Fibroblast of gingiva (primary cell): ENCODE results near the gene RWDD4.

Source experiments
- DNase-seq: peaks from one replicate; pipeline ENCODE4 v3.0.0-alpha.2; 2011; ENCODE audit warnings: low read depth

The RWDD4 gene

DNA sequence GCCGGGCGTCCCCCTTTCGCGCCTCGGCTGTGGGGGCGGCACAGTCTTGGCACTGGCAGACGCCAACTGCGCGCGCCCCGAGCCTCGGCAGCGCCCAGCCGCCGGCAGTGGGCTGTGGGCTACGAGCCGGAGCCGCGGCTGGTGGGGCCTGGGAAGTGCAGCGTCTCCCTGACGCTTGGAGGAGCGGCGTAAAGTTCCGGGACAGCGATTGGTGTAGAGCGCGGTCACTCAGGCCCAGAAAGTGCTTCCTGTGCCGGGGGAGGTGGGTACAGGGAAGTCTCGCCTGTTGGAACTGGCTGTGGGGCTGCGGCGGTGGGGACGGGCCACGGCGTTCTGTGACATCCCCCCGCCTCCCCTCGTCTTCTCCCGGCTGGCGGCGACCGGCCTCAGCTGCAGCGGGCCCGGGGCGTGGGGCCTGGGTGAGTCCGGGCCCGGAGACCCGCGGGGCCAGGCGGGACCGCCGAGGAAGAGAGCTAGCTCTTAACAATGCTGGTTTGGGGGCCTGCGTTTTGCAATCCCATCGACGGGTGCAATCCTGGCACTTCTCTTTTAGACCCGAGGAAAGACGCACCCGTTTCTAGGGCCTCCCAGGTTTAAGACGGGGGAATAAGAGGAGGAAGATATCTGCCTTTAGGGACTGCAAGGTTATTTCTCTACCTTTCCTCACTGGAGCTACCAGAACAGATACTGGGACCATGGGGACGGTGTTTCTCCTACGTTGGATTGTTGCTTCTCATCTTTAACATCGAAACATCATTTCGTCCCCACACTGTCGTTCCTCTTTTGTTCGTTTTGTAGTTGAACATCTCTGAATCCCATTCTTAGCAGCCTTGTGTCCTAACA is at the start of gene RWDD4, which contains the start of gene TRAPPC11:
RWDD4 (minus strand) TSS at position 157 of the 843 bp plus-strand sequence. CDS start 233 bp downstream, outside the sequence.
TRAPPC11 (plus strand) TSS at position 265 of the 843 bp plus-strand sequence. CDS start 4,575 bp downstream, outside the sequence.
- peak; percentile 99 for DNase-seq

DNA sequence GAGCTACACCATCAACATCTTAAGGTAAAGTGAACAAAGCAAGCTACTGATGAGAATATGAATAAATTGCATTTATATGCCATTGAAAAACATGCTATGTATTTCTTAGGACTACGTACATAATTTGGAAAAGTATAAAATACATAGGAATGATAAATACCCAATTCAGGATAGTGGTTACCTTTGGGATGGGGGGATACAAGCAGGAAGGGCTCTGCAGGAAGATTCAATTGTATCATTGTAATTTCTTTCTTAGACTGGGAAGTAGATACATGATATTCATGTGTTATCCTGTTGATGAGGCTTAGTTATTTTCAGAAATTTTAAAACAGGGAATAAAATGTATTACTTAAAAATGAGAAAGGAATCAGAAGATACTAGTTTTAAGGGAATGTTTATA is 43.5 kb upstream of the RWDD4 start:
- DNase-seq: no peak

DNA sequence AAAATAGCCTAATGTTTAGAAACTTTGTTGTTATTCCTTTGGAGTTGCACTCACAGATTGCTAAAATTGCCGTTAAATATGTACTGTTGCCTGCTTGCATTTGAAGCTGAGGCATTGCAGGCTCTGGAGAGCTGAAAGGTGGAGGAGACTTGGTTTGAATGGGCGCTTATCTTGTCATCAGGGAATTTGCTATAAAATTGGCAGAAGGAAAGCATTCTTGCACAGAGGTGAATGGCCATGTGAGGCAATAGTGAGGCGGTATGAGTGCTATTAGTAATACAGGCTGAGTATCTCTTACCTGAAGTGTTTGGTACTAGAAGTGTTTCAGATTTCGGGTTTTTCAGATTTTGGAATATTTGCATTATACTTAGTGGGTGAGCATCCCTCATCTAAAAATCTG is 41.4 kb upstream of the RWDD4 start:
- DNase-seq: no peak

DNA sequence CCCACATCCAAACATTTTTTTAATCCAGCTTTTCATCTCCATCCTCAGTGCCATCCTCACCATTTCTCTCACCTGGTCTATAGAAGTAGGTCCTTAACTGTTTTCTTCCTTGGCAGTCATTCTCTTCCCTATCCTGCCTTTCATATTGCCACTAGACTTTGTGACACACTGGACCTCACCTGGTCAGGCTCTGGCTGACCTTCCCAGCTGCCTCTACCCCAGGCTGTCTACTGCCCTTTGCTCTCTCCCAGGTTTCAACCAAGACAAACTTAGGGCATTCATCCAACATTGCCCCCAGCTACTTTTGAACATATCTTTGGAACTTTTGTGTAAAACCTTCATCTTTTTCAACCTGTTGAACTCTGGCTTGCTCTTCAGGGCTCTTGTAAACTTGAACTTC is 39.9 kb upstream of the RWDD4 start:
- no peak for DNase-seq

DNA sequence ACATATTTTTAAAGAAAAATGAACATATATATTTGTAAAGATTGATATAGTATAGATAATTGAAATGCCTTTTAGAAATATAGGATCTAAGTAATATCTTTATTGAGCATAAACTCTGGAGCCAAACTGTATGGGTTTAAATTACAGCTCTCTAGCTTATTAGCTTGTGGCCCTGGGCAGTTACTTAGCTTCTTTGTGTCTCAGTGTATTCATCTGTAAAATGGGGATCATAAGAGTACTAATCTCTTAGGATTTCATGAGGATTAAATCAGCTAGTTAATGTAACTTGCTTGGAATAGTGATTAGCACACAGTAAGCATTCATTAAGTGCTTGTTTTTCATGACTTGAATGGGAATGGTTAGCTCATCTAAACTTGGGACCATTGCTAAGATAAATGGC is 32.9 kb upstream of the RWDD4 start:
- no peak for DNase-seq

DNA sequence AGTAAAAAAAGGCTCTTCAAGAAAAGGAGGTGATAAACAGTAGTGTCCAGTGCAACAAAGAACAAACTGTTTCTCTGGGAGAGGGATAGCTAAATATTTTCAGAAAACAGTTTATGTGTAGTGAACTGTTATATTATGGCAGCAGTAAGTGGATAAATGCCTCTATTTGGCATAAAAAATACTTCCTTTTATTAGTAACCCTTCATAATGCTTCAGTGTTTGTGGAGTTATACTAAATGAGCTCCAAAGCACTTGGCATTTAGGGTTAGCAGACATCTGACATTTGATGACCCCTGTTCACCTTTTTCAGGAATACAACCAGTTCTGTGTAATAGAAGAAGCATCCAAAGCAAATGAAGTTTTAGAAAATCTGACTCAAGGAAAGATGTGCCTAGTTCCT is 32.0 kb upstream of the RWDD4 start:
- no peak for DNase-seq

DNA sequence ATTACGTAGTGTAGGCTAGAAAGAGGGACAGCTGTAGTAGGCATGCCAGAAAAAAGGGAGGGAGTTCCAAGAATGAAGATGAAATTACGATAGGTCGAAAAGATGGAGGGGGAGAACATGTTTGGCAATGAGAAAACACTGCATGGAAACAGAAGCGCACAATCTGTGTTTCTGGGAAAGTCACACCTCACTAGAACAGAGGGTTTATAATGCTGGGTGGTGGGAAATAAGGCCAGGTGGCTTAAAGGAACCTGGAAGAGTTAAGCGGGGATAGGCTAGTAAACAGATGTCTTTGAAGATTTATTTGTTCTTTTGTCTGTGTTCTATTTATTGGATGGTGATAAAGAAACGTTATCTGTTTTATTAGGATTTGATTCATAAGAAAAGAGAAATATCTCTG is 29.2 kb upstream of the RWDD4 start:
- no peak for DNase-seq

DNA sequence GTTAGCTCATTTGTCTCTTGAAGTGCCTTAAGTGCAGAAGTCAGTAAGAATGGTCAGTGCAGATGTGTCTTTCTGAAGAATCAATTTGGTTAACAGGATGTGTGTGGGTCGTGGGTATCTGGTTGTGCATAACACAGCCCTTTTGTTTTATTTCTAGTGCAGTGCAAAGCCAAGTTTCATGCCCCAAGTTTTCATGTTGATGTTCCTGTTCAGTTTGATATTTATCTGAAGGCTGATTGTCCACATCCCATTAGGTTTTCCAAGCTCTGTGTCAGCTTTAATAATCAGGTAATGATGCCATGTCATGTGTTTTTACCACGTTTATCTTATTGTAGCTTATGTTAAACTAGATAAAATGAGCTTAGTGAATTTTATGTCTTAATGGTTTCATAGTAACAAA is 27.5 kb upstream of the RWDD4 start:
- DNase-seq: no peak

DNA sequence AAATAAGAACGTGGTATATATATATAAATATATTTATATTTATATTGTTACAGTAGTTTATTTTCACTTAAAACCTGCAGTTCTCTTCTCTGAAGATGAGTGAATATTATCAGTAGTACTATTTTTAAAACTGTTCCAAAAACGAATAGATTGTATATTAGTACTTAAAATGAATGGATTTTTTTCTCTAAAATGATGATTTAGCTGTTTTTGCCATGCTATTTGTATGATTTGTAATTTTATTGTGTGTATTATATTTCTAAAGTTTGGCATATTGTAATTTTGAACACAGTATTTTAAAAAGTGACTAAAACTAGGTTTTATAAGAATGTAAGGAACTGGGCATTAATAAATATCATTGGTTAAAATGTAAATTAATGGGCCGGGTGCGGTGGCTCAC is 22.1 kb upstream of the RWDD4 start:
- DNase-seq: no peak

DNA sequence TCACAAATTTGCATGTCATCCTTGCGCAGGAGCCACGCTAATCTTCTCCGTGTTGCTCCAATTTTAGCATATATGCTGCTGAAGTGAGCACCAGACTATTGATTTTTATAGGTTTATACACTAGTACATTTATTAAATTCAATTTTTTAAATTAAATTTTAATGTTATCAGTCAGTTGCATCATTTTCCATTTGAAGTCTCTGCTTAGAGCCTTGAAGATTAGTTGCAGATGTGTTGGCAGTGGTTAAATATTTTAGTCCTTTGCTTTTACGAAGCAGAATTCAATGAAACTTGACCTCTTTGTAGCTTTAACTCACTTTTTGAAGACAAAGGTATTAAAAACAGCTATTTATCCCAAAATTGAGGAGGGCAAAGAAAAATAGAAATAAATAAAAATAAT is 16.6 kb upstream of the RWDD4 start:
- DNase-seq: peak; percentile 66

DNA sequence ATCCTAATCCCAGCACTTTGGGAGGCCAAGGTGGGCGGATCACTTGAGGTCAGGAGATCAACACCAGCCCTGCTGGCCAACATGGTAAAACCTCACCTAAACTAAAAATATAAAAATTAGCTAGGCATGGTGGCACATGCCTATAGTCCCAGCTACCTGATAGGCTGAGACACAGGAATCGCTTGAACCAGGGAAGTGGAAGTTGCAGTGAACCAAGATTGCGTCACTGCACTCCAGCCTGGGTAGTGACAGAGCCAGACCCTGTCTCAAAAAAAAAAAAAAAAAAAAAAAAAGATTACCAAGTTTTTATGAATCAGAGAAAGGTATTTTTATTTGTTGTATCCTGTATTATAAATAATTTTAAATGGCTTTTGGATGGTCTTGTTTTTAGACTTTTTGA is 15.2 kb upstream of the RWDD4 start:
- DNase-seq: no peak

DNA sequence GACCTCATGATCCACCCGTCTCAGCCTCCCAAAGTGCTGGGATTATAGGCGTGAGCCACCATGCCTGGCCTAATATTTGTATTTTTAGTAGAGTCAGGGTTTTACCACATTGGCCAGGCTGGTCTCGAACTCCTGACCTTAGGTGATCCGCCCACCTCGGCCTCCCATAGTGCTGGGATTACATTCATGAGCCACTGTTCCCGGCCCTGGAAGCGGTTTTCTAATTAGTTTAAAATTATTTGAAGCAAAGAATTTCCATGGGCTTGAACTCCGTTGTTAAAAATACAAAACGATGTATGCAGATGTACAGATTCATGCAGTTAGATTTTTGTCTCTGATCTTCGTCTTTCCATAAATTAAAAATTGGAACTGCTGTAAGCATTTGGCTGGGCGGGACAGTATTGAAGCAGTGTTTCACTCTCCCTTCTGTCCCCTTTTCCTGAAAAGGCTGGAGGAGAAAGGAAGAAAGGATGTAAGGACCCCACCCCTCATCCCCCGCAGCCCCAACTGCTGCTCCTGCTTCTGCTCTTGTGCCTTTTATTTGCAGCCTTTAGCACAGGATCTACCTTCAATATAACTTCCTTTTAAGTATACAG is 12.1 kb upstream of the RWDD4 start:
- no peak for DNase-seq

DNA sequence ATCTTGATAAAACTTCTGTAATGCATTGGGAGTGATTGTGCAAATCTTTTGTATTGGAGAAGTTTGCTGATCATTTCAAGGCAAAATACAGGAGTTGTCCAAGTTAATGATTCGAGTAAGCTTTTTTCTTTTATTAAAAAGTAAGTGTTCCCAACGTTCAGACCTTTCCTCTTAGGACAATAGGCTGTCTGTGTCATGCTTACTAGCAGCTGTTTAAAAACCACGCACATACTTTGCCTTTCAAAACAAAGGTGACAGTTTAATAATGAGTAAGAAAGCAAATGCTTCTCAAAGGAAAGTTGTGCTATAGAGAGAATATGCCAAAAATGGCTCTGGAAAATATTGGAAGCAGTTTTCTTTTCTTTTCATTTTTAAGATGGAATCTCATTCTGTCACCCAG is 11.3 kb upstream of the RWDD4 start:
- DNase-seq: no peak

DNA sequence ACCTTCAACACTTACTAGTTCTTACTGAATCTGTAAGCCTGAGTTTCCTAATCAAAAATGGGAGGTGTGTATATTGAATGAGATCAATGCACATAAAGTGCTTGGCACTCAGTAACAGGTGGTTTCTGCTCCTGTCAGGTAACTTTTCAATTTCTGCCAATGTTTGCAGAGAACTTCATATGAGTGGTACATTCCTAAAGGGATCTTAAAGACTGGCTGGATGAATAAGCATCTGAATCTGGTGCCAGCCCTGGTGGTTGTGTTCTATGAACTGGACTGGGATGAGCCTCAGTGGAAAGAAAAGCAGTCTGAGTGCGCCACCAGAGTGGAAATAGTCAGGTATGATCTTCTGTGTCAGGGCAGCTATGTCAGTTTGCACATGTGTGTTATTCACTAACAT is 7.1 kb upstream of the RWDD4 start:
- no peak for DNase-seq

DNA sequence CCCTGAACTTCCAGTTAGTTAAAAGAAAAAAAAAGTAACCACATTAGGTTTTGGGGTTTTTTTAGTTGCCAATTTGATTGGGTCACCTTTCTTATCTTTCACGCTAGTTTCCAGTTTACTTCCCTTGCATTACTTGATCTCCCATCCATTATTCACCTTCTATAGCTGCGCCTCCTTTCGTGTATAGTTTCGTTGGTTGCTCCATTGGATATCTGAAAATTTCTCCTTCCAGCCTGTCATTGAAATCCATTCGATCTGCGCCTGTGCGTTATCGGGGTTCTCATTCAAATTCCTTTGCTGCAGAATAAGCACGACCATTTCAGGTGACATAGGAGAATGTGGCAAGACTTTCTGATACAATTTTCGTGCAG is 872 bp upstream of the RWDD4 start:
- DNase-seq: no peak

DNA sequence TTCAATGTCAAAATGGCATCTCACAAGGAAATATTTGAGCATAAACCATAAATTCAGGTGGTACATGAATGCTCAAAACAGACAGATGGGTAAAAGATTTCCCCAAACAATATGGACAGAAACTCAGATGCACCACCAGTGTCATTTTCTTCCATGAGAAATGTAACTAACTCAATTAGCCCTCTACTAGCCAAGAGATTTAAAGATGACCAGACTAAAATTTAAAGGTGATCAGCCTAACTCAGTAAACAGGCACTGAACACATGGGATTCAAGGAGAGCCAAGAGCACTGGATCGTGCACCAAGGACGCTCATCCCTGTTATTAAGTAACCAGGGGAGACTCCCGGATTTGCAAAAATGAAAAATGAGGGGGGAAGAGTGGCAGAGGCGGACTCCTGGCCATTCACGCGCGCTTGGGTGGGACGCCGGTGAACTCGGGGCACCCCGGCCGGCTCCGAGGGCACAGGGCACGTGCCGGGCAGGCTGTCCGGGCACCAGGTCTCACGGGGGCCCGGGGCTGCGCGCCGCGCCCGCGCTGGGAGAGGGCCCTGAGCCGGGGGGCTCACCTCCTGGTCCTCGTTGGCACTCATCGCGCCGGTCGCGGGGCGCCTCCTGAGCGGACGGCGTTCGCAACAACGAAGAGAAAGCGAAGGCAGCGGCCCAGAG is 490 bp downstream of the RWDD4 start:
- peak; percentile 4 for DNase-seq

DNA sequence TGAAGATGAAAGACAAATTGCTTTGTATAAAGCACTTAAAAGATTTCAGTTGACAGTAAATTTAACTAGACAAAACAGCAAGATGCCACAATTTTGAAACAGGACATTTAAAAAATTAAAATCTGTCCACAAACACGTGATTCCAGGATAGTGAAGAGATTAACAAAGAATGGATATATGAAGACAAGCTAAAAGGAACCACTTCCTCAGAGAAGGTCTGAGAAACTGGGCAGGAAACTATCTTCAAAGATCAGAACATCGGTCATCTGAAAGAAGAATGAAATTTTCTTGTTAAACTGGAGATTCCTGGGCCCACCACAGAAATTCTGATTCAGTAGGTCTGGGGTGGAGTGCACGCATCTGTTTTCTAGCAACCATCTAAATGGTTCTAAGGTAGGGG is 1.4 kb downstream of the RWDD4 start:
- DNase-seq: no peak

DNA sequence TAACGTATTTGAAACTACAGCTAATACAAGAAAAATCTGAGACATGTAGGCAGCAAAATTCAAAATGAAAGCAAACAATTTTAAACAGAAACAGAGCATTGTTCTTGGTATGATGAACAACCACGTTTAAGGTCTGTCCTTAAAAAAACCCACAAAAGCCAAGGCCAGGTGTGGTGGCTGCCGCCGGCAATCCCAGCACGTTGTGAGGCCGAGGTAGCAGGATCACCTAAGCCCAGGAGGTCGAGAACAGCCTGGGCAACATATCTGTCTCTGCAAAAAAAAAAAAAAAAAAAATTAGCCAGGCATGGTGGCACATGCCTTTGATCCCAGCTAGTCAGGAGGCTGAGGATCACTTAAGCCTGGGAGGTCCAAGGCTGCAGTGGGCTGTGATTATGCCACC is 13.7 kb downstream of the RWDD4 start:
- no peak for DNase-seq

DNA sequence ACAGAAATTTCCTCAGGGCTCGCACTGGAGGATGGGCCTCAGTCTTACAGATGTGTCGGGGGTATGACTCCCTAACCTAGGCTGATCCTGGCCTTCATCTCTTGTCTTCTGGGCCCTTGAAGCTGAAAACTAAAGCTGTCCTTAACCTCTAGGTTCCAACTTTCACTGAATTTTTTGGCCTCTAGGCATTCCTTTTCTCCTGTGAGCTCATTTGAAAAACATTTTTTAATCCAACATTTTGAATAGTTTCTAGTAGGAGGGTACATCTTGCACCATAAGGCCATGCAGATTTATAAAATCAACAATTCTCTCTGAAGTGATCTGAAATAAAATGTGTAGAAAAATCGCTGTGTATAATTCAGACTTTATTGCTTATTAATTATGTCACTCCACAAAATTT is 19.7 kb downstream of the RWDD4 start:
- peak; percentile 24 for DNase-seq

DNA sequence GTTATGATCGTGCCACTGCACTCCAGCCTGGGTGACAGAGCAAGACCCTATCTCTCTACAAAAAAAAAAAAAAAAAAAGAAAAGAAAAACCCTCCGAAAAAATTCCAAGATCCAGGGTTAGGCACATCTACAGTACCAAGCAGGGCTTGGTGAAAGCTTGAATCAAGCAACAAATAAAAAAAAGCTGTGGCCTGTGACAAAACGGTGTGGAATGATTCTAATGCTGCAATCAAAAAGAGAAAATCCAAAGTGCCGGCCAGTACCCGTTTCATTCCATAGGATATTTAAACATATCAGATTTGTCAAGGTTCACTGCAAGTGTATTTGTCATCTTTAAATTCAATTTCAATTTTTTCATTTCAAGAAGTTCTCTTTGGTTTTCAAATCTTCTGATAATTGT is 20.5 kb downstream of the RWDD4 start:
- DNase-seq: peak; percentile 69

DNA sequence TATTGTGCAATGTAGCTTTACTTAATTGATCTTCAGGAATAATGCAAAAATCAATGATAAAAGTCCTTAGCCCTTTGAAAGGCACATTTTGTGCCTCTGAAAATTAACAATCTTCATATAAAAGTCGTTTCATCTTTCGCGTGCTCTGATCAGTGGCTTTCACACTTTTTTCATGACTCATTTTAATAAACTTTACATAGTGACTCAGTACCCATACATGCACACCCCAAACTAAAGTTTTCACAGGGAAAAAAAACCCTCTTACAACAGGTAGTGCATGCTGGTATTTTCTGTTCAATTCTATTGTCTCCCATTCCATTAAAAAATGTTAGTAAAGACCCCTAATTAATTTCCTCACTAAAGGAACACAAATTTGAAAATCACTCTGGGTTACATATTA is 21.5 kb downstream of the RWDD4 start:
- no peak for DNase-seq

DNA sequence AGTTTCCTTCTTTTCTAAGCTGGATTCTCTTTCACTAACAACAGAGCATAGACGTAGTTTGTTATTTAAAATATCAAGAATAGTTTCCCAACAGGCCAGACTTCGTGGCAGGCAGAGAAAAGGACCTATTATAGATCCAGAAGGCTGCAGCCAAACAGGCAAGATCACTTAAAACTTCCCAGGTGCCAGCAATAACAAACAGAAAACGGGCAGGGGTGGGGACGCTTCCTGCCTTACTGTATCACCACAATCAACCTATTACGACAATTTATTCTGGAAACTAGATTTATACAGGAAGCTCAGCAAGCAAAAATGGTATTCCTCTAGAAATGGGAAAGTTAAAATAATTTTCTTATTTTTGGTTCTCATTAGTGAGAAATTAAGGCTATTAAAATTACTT is 22.1 kb downstream of the RWDD4 start:
- DNase-seq: peak; percentile 58

DNA sequence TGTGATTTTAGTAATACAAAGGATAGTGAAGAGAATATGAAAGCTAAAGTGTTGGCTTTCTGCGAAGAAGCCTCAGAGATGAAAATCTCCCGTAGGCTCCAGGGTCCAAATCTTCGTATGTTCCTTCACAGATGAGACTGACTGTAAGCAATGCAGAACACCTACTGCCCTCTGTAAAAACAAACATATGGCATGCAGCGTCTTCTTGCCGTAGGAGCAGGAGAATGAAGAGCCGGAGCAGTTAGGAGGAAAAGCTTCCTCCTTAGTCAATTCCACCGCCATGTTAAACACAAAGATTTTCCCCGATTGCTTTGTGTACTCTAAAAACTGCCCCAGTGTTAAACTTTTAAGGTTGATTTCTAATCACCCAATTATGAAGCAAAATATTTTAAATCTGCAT is 22.5 kb downstream of the RWDD4 start:
- no peak for DNase-seq
